Mesenchymal stem cell (in vitro differentiated cells and primary cell): Measurements from ENCODE around the gene UBTF.

Experiments used
- DNase-seq: peaks from one replicate; pipeline ENCODE4 v3.0.0-alpha.2; 2013
- H2AFZ ChIP-seq: one replicate; pipeline ENCODE4 v1.6.1; 2013; ENCODE audit warnings: low read depth, mild to moderate bottlenecking, control low read depth, inconsistent platforms, low read length, moderate library complexity
- H2AK5ac ChIP-seq: 2 replicates; pipeline ENCODE4 v1.6.1; 2013; ENCODE audit warnings: low read length, moderate library complexity, mild to moderate bottlenecking, inconsistent platforms; ENCODE audit not compliant: severe bottlenecking
- H2BK120ac ChIP-seq: one replicate; pipeline ENCODE4 v1.6.1; 2013; ENCODE audit warnings: low read depth, mild to moderate bottlenecking, inconsistent platforms, low read length, moderate library complexity
- H2BK12ac ChIP-seq, 2 experiments: one replicate each; pipeline ENCODE4 v1.6.1; 2013; ENCODE audit warnings: inconsistent platforms in 2 of 2, low read length in 2 of 2, mild to moderate bottlenecking in 2 of 2, moderate library complexity in 2 of 2, control low read depth in 1 of 2
- H2BK15ac ChIP-seq: one replicate; pipeline ENCODE4 v1.6.1; 2013; ENCODE audit warnings: mild to moderate bottlenecking, low read depth, inconsistent platforms; ENCODE audit not compliant: poor library complexity, severe bottlenecking
- H2BK5ac ChIP-seq: 2 replicates; pipeline ENCODE4 v1.6.1; 2013; ENCODE audit warnings: low read depth, mild to moderate bottlenecking, low read length, control low read depth, inconsistent platforms; ENCODE audit not compliant: poor library complexity, severe bottlenecking
- H3K14ac ChIP-seq, 2 experiments: one replicate each; pipeline ENCODE4 v1.6.1; 2013; ENCODE audit warnings: inconsistent platforms in 2 of 2, low read length in 2 of 2, control low read depth in 1 of 2, mild to moderate bottlenecking in 1 of 2, moderate library complexity in 1 of 2
- H3K18ac ChIP-seq, 2 experiments: one replicate each; pipeline ENCODE4 v1.6.1; 2013; ENCODE audit warnings: inconsistent platforms in 2 of 2, low read length in 2 of 2, control low read depth in 1 of 2, low read depth in 1 of 2, mild to moderate bottlenecking in 1 of 2
- H3K23ac ChIP-seq, 2 experiments: one replicate each; pipeline ENCODE4 v1.6.1; 2013; ENCODE audit warnings: inconsistent platforms in 2 of 2, low read length in 2 of 2, mild to moderate bottlenecking in 2 of 2, moderate library complexity in 2 of 2, control low read depth in 1 of 2
- H3K27ac ChIP-seq: 2 replicates; pipeline ENCODE4 v1.5.1; 2013; ENCODE audit warnings: mild to moderate bottlenecking, moderate library complexity, low read length, control low read depth, inconsistent platforms; ENCODE audit not compliant: poor library complexity, severe bottlenecking
- H3K27me3 ChIP-seq, 2 experiments: 2 replicates each; pipeline versions ENCODE4 v1.6.1 to v1.7.0; 2013; ENCODE audit warnings: low read length in 2 of 2, mild to moderate bottlenecking in 2 of 2, moderate library complexity in 2 of 2, control low read depth in 1 of 2, inconsistent platforms in 1 of 2; ENCODE audit not compliant: control insufficient read depth in 1 of 2, insufficient read depth in 1 of 2
- H3K36me3 ChIP-seq, 2 experiments: 2 replicates each; pipeline versions ENCODE4 v1.6.1 to v1.7.0; 2013; ENCODE audit warnings: low read length in 2 of 2, control low read depth in 1 of 2, inconsistent platforms in 1 of 2, low read depth in 1 of 2, mild to moderate bottlenecking in 1 of 2; ENCODE audit not compliant: insufficient read depth in 2 of 2, control insufficient read depth in 1 of 2
- H3K4ac ChIP-seq, 2 experiments: one replicate each; pipeline ENCODE4 v1.6.1; 2013; ENCODE audit warnings: inconsistent platforms in 2 of 2, low read length in 2 of 2, mild to moderate bottlenecking in 2 of 2, moderate library complexity in 2 of 2, control low read depth in 1 of 2, low read depth in 1 of 2
- H3K4me1 ChIP-seq: 2 replicates; pipeline ENCODE4 v1.6.1; 2013; ENCODE audit warnings: low read depth, low read length, control low read depth; ENCODE audit not compliant: control insufficient read depth, insufficient read depth
- H3K4me2 ChIP-seq: 2 replicates; pipeline ENCODE4 v1.6.1; 2013; ENCODE audit warnings: low read length, mild to moderate bottlenecking, inconsistent platforms; ENCODE audit not compliant: poor library complexity, severe bottlenecking
- H3K4me3 ChIP-seq, 2 experiments: 2 replicates each; pipeline versions ENCODE4 v1.5.1 to v1.7.0; 2013; ENCODE audit warnings: low read length in 2 of 2, mild to moderate bottlenecking in 2 of 2, control low read depth in 1 of 2, low read depth in 1 of 2; ENCODE audit not compliant: insufficient read depth in 1 of 2
- H3K79me1 ChIP-seq: replicated peaks from 2 replicates; pipeline ENCODE4 v1.6.1; 2013; ENCODE audit warnings: mild to moderate bottlenecking, control low read depth, low read length, inconsistent platforms; ENCODE audit not compliant: poor library complexity, severe bottlenecking
- H3K9ac ChIP-seq: 2 replicates; pipeline ENCODE4 v1.7.0; 2013; ENCODE audit warnings: mild to moderate bottlenecking, low read length, moderate library complexity
- H3K9me3 ChIP-seq: 2 replicates; pipeline ENCODE4 v1.7.0; 2013; ENCODE audit warnings: mild to moderate bottlenecking, low read length; ENCODE audit not compliant: control insufficient read depth
- H4K8ac ChIP-seq: one replicate; pipeline ENCODE4 v1.6.1; 2013; ENCODE audit warnings: inconsistent platforms, mild to moderate bottlenecking, low read length, moderate library complexity
- H4K91ac ChIP-seq: one replicate; pipeline ENCODE4 v1.6.1; 2013; ENCODE audit warnings: mild to moderate bottlenecking, low read length, inconsistent platforms
- WGBS: methylation state at CpG from one replicate; pipeline ENCODE4 v1.1.7; 2013; ENCODE audit warnings: mixed read lengths; 5-methylcytosine and 5-hydroxymethylcytosine counted together

UBTF gene

GRCh38 chr17:44197980-44198720 lies 21.3 kb downstream of the UBTF start:
- peak overlapping the region; percentile 95 for H4K8ac ChIP-seq
- H2BK120ac ChIP-seq, result peak overlapping the region; percentile 83
- WGBS, result 88% methylated on average over 10 of the region's 11 CpGs
- H3K4me3 ChIP-seq, result peak overlapping the region; percentile 75 to 86
- H3K36me3 ChIP-seq, result peaks cover 44 to 46% of the 10 kb centered on the region in 2 experiments
- H2BK12ac ChIP-seq, result peak overlapping the region; percentile 22 to 68
- H2BK15ac ChIP-seq, result peak overlapping the region; percentile 94
- peak overlapping the region; percentile 68 to 97 for H3K4ac ChIP-seq
- peak overlapping the region; percentile 71 for H3K4me2 ChIP-seq
- no peak overlapping the region for H2AFZ ChIP-seq
- peak overlapping the region; percentile 98 for H4K91ac ChIP-seq
- H2BK5ac ChIP-seq, result no peak overlapping the region
- peak; percentile 47 for DNase-seq
- H3K79me1 ChIP-seq, result peaks cover 30% of the 10 kb centered on the region
- H3K4me1 ChIP-seq, result peaks cover 26% of the 10 kb centered on the region
- H3K9ac ChIP-seq, result peak overlapping the region; percentile 95
- no peaks in the 10 kb centered on the region for H3K27me3 ChIP-seq
- peak overlapping the region; percentile 88 to 91 for H3K18ac ChIP-seq
- peak overlapping the region in 1 of 2 experiments; percentile 66 for H3K23ac ChIP-seq
- no peaks in the 10 kb centered on the region for H3K9me3 ChIP-seq
- peak overlapping the region in 1 of 2 experiments; percentile 72 for H3K14ac ChIP-seq
- H2AK5ac ChIP-seq, result peak overlapping the region; percentile 54
- H3K27ac ChIP-seq, result peak overlapping the region; percentile 88

- no peak overlapping the region for H3K4me2 ChIP-seq
- no peak overlapping the region for H4K8ac ChIP-seq
- H2AFZ ChIP-seq, result no peak overlapping the region
- DNase-seq, result no peak
- no peak overlapping the region for H2BK120ac ChIP-seq
- no peak overlapping the region for H2BK12ac ChIP-seq
- no peak overlapping the region for H2BK5ac ChIP-seq
- no peak overlapping the region for H2AK5ac ChIP-seq
- H3K36me3 ChIP-seq, result peaks cover 53 to 56% of the 10 kb centered on the region in 2 experiments
- no peak overlapping the region for H3K27ac ChIP-seq
- peaks cover 29% of the 10 kb centered on the region for H3K4me1 ChIP-seq
- H3K23ac ChIP-seq, result peak overlapping the region in 1 of 2 experiments; percentile 77
- no peaks in the 10 kb centered on the region for H3K9me3 ChIP-seq
- H3K27me3 ChIP-seq, result no peaks in the 10 kb centered on the region
- WGBS, result 95% methylated on average over 15 of the region's 15 CpGs
- H2BK15ac ChIP-seq, result no peak overlapping the region
- peak overlapping the region in 1 of 2 experiments; percentile 18 for H3K14ac ChIP-seq
- H3K79me1 ChIP-seq, result peaks cover 33% of the 10 kb centered on the region
- no peak overlapping the region for H4K91ac ChIP-seq
- peak overlapping the region in 1 of 2 experiments; percentile 86 for H3K4me3 ChIP-seq
- H3K4ac ChIP-seq, result no peak overlapping the region
- H3K9ac ChIP-seq, result peak overlapping the region; percentile 95
- no peak overlapping the region for H3K18ac ChIP-seq
Measured at GRCh38 chr17:44197107-44197506, 22.4 kb downstream of the UBTF start.

- Histone ChIP-seq H3K23ac (no peak overlapping the region), H4K8ac (peak overlapping the region; percentile 32), H2BK120ac (no peak overlapping the region), H3K14ac (no peak overlapping the region), H3K4me2 (no peak overlapping the region), H2BK15ac (no peak overlapping the region), H3K9me3 (no peaks in the 10 kb centered on the region), H3K36me3 (peaks cover 78 to 84% of the 10 kb centered on the region in 2 experiments), H2AFZ (no peak overlapping the region), H3K9ac (peak overlapping the region; percentile 8), H3K27me3 (no peaks in the 10 kb centered on the region), H4K91ac (no peak overlapping the region), H3K18ac (peak overlapping the region in 1 of 2 experiments; percentile 13), H3K79me1 (peaks cover 33% of the 10 kb centered on the region), H3K4ac (no peak overlapping the region), H2AK5ac (no peak overlapping the region), H2BK5ac (no peak overlapping the region), H3K4me3 (no peak overlapping the region), H2BK12ac (no peak overlapping the region), H3K27ac (peak overlapping the region; percentile 6), H3K4me1 (peaks cover 34% of the 10 kb centered on the region)
- WGBS, result 94% methylated on average over 12 of the region's 14 CpGs
- DNase-seq, result no peak
Measured at GRCh38 chr17:44193326-44194084, 26.0 kb downstream of the UBTF start.

- Histone ChIP-seq H4K91ac (no peak overlapping the region), H3K18ac (no peak overlapping the region), H4K8ac (no peak overlapping the region), H3K9me3 (no peaks in the 10 kb centered on the region), H3K4me2 (no peak overlapping the region), H3K27ac (no peak overlapping the region), H2BK120ac (no peak overlapping the region), H2AFZ (no peak overlapping the region), H3K4me3 (no peak overlapping the region), H3K36me3 (peaks cover 78 to 84% of the 10 kb centered on the region in 2 experiments), H3K9ac (peak overlapping the region; percentile 25), H3K27me3 (no peaks in the 10 kb centered on the region), H3K4ac (no peak overlapping the region), H3K79me1 (peaks cover 33% of the 10 kb centered on the region), H2BK5ac (no peak overlapping the region), H3K14ac (no peak overlapping the region), H3K23ac (no peak overlapping the region), H2BK12ac (no peak overlapping the region), H2BK15ac (no peak overlapping the region), H3K4me1 (peaks cover 30% of the 10 kb centered on the region), H2AK5ac (no peak overlapping the region)
- 95% methylated on average over 5 of the region's 5 CpGs for WGBS
- no peak for DNase-seq
Measured at GRCh38 chr17:44192750-44193149, 26.7 kb downstream of the UBTF start.
